ENCODE measurements around the gene THOC6.
"Not testable (repeated sequence)": the region's sequence is repeated elsewhere in the genome, so short reads cannot be mapped to it uniquely, and the experiment has no call there.

THOC6 gene

GRCh38 chr16:3075946-3076345 lies 52.1 kb downstream of the THOC6 start:
- not testable (repeated sequence) for DNase-seq

- DNase-seq: no peak
These were observed 52.7 kb downstream of the THOC6 start for GRCh38 chr16:3076577-3076976.

Data from NCI-H1436 treated with DMSO at 0.1 percent for 48 hours (cell line).